ENCODE data around the gene GYS2. TPM values are rescaled to one million over a fixed set of nuclear protein-coding genes. Genes with fewer than 3 reads are reported as not detected.

GYS2 gene
- total RNA-seq, 2 experiments from 2014 or later = 0.22 TPM; not detected in 1

DNA sequence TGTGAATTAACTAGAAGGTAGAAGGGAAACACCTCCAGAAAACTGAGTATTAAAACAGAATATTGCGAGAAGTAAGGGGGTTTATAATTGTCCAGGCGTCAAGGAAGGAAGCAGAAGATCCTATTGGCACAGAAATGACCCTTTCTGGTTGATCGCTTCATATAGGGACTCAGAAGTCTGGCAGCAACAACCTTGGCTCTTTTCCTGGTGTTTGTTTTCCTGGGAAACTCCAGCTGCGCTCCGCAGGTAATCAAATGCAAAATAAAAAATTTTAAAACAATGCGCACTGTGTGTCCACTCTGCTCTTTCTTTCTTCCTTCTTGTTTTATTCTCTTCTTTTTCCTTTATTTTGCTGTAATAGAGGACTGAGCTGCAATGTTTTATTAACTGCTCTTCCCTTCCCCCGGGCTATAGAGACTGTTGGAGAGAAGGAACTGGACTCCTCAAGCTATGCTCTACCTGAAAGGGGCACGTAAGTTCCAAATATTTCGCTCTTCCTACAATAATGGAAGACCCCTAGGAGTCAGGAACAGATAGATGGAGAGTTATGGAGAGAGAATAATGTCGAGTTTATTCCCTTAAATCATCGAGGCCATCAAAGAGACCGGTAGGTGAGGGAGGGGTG, 77.8 kb downstream of the GYS2 start:
- H3K4me3 ChIP-seq (ENCODE audit: low read length) = peak overlapping the region; percentile 71
- Mint-ChIP-seq H3K4me1 (ENCODE audit: low read depth) (peaks cover 13% of the 10 kb centered on the region), H3K4me3 (peak overlapping the region; percentile 81), H3K36me3 (ENCODE audit: low read depth) (no peaks in the 10 kb centered on the region), H3K27me3 (peaks cover 40% of the 10 kb centered on the region), H3K27ac (no peak overlapping the region), H3K9me3 (peaks cover 5% of the 10 kb centered on the region)
- ChIA-PET POLR2A (interaction anchor here (1.3 to 2.0 kb wide), 2 partner anchors 25 to 131 kb away, joined by 5 read pairs; partner anchors contain the start of genes GOLT1B, LDHB and RECQL), CTCF (interaction anchor here (1.3 kb wide), 1 partner anchor 12 kb away, joined by 4 read pairs; no protein-coding TSS in a partner anchor)
- peaks cover 16 to 18% of the 10 kb centered on the region in 2 experiments for H3K27me3 ChIP-seq (ENCODE audit: control insufficient read depth in 1 of 2, insufficient read depth in 2 of 2, low read length in 2 of 2)
- TF ChIP-seq, protein P1, sequence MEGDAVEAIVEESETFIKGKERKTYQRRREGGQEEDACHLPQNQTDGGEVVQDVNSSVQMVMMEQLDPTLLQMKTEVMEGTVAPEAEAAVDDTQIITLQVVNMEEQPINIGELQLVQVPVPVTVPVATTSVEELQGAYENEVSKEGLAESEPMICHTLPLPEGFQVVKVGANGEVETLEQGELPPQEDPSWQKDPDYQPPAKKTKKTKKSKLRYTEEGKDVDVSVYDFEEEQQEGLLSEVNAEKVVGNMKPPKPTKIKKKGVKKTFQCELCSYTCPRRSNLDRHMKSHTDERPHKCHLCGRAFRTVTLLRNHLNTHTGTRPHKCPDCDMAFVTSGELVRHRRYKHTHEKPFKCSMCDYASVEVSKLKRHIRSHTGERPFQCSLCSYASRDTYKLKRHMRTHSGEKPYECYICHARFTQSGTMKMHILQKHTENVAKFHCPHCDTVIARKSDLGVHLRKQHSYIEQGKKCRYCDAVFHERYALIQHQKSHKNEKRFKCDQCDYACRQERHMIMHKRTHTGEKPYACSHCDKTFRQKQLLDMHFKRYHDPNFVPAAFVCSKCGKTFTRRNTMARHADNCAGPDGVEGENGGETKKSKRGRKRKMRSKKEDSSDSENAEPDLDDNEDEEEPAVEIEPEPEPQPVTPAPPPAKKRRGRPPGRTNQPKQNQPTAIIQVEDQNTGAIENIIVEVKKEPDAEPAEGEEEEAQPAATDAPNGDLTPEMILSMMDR (IDR thresholded peaks at IDR 0.05) = no peak
- H3K36me3 ChIP-seq (ENCODE audit: insufficient read depth, low read length) = no peaks in the 10 kb centered on the region
- intact Hi-C loops (cut with DNase I, micrococcal nuclease) = no loop called here
- DNase-seq = no peak
- peaks cover 6% of the 10 kb centered on the region for H3K4me1 ChIP-seq (ENCODE audit: insufficient read depth, low read length)
- H3K27ac ChIP-seq (ENCODE audit: low read depth in 1 of 2, low read length in 2 of 2) = no peak overlapping the region
- H3K9me3 ChIP-seq (ENCODE audit: control insufficient read depth in 1 of 2, insufficient read depth in 1 of 2, low read length in 2 of 2) = no peaks in the 10 kb centered on the region
- ATAC-seq (ENCODE audit: poor library complexity) = no peak

DNA sequence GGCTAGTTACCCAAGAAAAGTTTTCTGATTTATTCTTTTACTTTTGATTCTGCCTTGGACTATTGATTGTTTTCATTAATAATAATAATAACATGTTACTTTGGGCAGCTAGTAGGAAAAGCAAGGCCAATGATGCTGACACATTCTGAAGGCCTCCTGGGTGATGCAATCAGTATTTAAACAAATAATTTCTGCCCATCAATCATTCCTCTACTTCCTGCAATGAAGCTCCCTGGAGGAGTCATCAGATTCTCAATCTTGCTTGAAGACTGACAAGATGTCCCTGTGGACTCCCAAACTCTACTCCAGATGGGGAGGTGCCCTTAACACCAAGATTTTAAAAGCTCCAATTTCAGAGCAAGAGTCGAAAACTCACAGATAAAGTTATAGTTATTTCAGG, 78.6 kb downstream of the GYS2 start, which contains the start of gene SPX:
Gene SPX (plus strand): TSS at position 244 of the 400 bp plus-strand sequence. CDS start 177 bp downstream, outside the sequence.
- H3K4me1 Mint-ChIP-seq (ENCODE audit: low read depth) = peaks cover 13% of the 10 kb centered on the region
- TF ChIP-seq, protein P1 (IDR thresholded peaks at IDR 0.05) = no peak
- no peaks in the 10 kb centered on the region for H3K36me3 Mint-ChIP-seq (ENCODE audit: low read depth)
- no peaks in the 10 kb centered on the region for H3K36me3 ChIP-seq (ENCODE audit: insufficient read depth, low read length)
- H3K27me3 ChIP-seq (ENCODE audit: control insufficient read depth in 1 of 2, insufficient read depth in 2 of 2, low read length in 2 of 2) = peaks cover 16 to 18% of the 10 kb centered on the region in 2 experiments
- no peak within 1 kb of the TSS for H3K27ac Mint-ChIP-seq
- ATAC-seq (ENCODE audit: poor library complexity) (no peak), DNase-seq (no peak)
- H3K27me3 Mint-ChIP-seq = peaks cover 33% of the 10 kb centered on the region
- ChIA-PET CTCF (no interaction called here), POLR2A (interaction anchor here (0.6 kb wide), 1 partner anchor 1004 kb away, joined by 3 read pairs; no protein-coding TSS in a partner anchor)
- H3K4me3 Mint-ChIP-seq = peak within 1 kb of the TSS; percentile 81
- intact Hi-C loops (cut with DNase I, micrococcal nuclease) = no loop called here
- no peaks in the 10 kb centered on the region for H3K9me3 ChIP-seq (ENCODE audit: control insufficient read depth in 1 of 2, insufficient read depth in 1 of 2, low read length in 2 of 2)
- peaks cover 5% of the 10 kb centered on the region for H3K9me3 Mint-ChIP-seq
- peaks cover 6% of the 10 kb centered on the region for H3K4me1 ChIP-seq (ENCODE audit: insufficient read depth, low read length)
- no peak within 1 kb of the TSS for H3K27ac ChIP-seq (ENCODE audit: low read depth in 1 of 2, low read length in 2 of 2)
- H3K4me3 ChIP-seq (ENCODE audit: low read length) = peak within 1 kb of the TSS; percentile 71

DNA sequence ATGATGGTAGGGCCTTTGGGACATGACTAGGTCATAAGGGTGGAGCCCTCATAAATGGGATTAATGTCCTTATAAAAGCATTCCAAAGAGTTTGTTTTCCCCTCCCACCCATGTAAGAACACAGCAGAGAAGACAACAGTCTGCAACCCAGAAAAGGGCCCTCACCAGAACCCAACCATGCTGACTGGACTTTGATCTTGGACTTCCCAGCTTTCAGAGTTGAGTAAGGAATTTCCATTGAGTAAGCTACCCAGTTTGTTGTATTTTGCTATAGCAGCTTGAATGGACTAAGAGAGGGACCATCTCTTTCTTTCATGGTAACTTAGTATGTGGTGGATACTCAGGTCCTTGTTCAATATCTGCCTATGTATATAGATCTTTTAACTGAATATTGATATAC, 81.5 kb downstream of the GYS2 start:
- Histone ChIP-seq H3K27me3 (ENCODE audit: control insufficient read depth in 1 of 2, insufficient read depth in 2 of 2, low read length in 2 of 2) (peaks cover 0 to 7% of the 10 kb centered on the region in 2 experiments), H3K27ac (ENCODE audit: low read depth in 1 of 2, low read length in 2 of 2) (no peak overlapping the region), H3K4me1 (ENCODE audit: insufficient read depth, low read length) (peaks cover 6% of the 10 kb centered on the region), H3K36me3 (ENCODE audit: insufficient read depth, low read length) (peaks cover 4% of the 10 kb centered on the region), H3K4me3 (ENCODE audit: low read length) (no peak overlapping the region), H3K9me3 (ENCODE audit: control insufficient read depth in 1 of 2, insufficient read depth in 1 of 2, low read length in 2 of 2) (no peaks in the 10 kb centered on the region)
- no peak overlapping the region for H3K27ac Mint-ChIP-seq
- POLR2A ChIA-PET = no interaction called here
- CTCF ChIA-PET = no interaction called here
- ATAC-seq (ENCODE audit: poor library complexity) = no peak
- TF ChIP-seq, protein P1 (IDR thresholded peaks at IDR 0.05) = no peak
- DNase-seq = no peak
- H3K36me3 Mint-ChIP-seq (ENCODE audit: low read depth) = peaks cover 10% of the 10 kb centered on the region
- no peak overlapping the region for H3K4me3 Mint-ChIP-seq
- H3K9me3 Mint-ChIP-seq = peaks cover 5% of the 10 kb centered on the region
- intact Hi-C loops (cut with DNase I, micrococcal nuclease) = no loop called here
- H3K4me1 Mint-ChIP-seq (ENCODE audit: low read depth) = peaks cover 8% of the 10 kb centered on the region
- peaks cover 9% of the 10 kb centered on the region for H3K27me3 Mint-ChIP-seq

Data from CD4-positive, alpha-beta T cell (primary cell).